Measurements from ENCODE around the gene ZBTB17. TPM values are rescaled to one million over a fixed set of nuclear protein-coding genes. Genes with fewer than 3 reads are reported as not detected.

ZBTB17 gene
- total RNA-seq, 2 donors from 2014 or later = 28.2 to 50.8 TPM

- intact Hi-C loops (cut with DNase I) = no loop called here
- no peak for TF ChIP-seq POLR2AphosphoS5 (IDR thresholded peaks at IDR 0.05)
- TF ChIP-seq CTCF (IDR thresholded peaks at IDR 0.05) = no peak
- no peak for TF ChIP-seq POLR2A (IDR thresholded peaks at IDR 0.05)
- Histone ChIP-seq H3K9me3 (no peaks in the 10 kb centered on the region), H3K27me3 (replicated peaks; ENCODE audit: insufficient read depth) (no peaks in the 10 kb centered on the region), H3K36me3 (no peaks in the 10 kb centered on the region), H3K27ac (no peak overlapping the region), H3K4me3 (no peak overlapping the region), H3K4me1 (replicated peaks) (no peaks in the 10 kb centered on the region)
- no peak for DNase-seq (ENCODE audit: low spot score)
- 79% methylated on average over 15 of the region's 15 CpGs for WGBS
Measured at GRCh38 chr1:15957221-15958095, 18.4 kb downstream of the ZBTB17 start.

- Histone ChIP-seq H3K27me3 (replicated peaks; ENCODE audit: insufficient read depth) (no peaks in the 10 kb centered on the region), H3K4me1 (replicated peaks) (no peaks in the 10 kb centered on the region), H3K9me3 (no peaks in the 10 kb centered on the region), H3K27ac (no peak overlapping the region), H3K36me3 (no peaks in the 10 kb centered on the region), H3K4me3 (no peak overlapping the region)
- intact Hi-C loops (cut with DNase I) = no loop called here
- TF ChIP-seq POLR2A (IDR thresholded peaks at IDR 0.05) = no peak
- TF ChIP-seq POLR2AphosphoS5 (IDR thresholded peaks at IDR 0.05) = no peak
- TF ChIP-seq CTCF (IDR thresholded peaks at IDR 0.05) = no peak
- no peak for DNase-seq (ENCODE audit: low spot score)
Measured at GRCh38 chr1:15956150-15956549, 19.8 kb downstream of the ZBTB17 start.

- Histone ChIP-seq H3K27ac (no peak overlapping the region), H3K27me3 (replicated peaks; ENCODE audit: insufficient read depth) (no peaks in the 10 kb centered on the region), H3K36me3 (no peaks in the 10 kb centered on the region), H3K4me3 (no peak overlapping the region), H3K9me3 (no peaks in the 10 kb centered on the region), H3K4me1 (replicated peaks) (peaks cover 3% of the 10 kb centered on the region)
- intact Hi-C loops (cut with DNase I) = no loop called here
- no peak for DNase-seq (ENCODE audit: low spot score)
- TF ChIP-seq POLR2A (IDR thresholded peaks at IDR 0.05) (no peak), CTCF (IDR thresholded peaks at IDR 0.05) (no peak), POLR2AphosphoS5 (IDR thresholded peaks at IDR 0.05) (no peak)
- 97% methylated on average over 2 of the region's 2 CpGs for WGBS
Measured at GRCh38 chr1:15955552-15955951, 20.3 kb downstream of the ZBTB17 start.

- DNase-seq (ENCODE audit: low spot score) = no peak
- no peaks in the 10 kb centered on the region for H3K27me3 ChIP-seq (replicated peaks; ENCODE audit: insufficient read depth)
- H3K27ac ChIP-seq = no peak overlapping the region
- no peaks in the 10 kb centered on the region for H3K36me3 ChIP-seq
- intact Hi-C loops (cut with DNase I) = loop anchor here (5.0 kb wide), 2 partner anchors 107 to 122 kb away; partner anchors contain the start of gene SPEN
- TF ChIP-seq POLR2A (IDR thresholded peaks at IDR 0.05) = no peak
- no peak for TF ChIP-seq CTCF (IDR thresholded peaks at IDR 0.05)
- TF ChIP-seq POLR2AphosphoS5 (IDR thresholded peaks at IDR 0.05) = no peak
- H3K4me3 ChIP-seq = no peak overlapping the region
- H3K4me1 ChIP-seq (replicated peaks) = peaks cover 9% of the 10 kb centered on the region
- 61% methylated on average over 3 of the region's 3 CpGs for WGBS
- H3K9me3 ChIP-seq = no peaks in the 10 kb centered on the region
Measured at GRCh38 chr1:15954316-15954715, 21.6 kb downstream of the ZBTB17 start.

GRCh38 chr1:15953791-15954241 is 22.1 kb downstream of the ZBTB17 start:
- no peaks in the 10 kb centered on the region for H3K27me3 ChIP-seq (replicated peaks; ENCODE audit: insufficient read depth)
- H3K4me3 ChIP-seq = no peak overlapping the region
- H3K9me3 ChIP-seq = no peaks in the 10 kb centered on the region
- TF ChIP-seq POLR2AphosphoS5 (IDR thresholded peaks at IDR 0.05) (no peak), CTCF (IDR thresholded peaks at IDR 0.05) (no peak), POLR2A (IDR thresholded peaks at IDR 0.05) (no peak)
- H3K27ac ChIP-seq = peak overlapping the region in 1 of 2 donors; percentile 13
- no peak for DNase-seq (ENCODE audit: low spot score)
- 33% methylated on average over 1 of the region's 1 CpG for WGBS
- peaks cover 9% of the 10 kb centered on the region for H3K4me1 ChIP-seq (replicated peaks)
- intact Hi-C loops (cut with DNase I) = loop anchor here (5.0 kb wide), 2 partner anchors 107 to 122 kb away; partner anchors contain the start of gene SPEN
- H3K36me3 ChIP-seq = no peaks in the 10 kb centered on the region

All from prostate gland (tissue), 2 donors.